ENCODE results near the gene PRSS36. TPM values are rescaled to one million over a fixed set of nuclear protein-coding genes. Genes with fewer than 3 reads are reported as not detected.
"Not testable (repeated sequence)": the region's sequence is repeated elsewhere in the genome, so short reads cannot be mapped to it uniquely, and the experiment has no call there.

Gene PRSS36
- total and polyA plus RNA-seq, 5 donors from 2014 or later = 0.39 to 1.4 (median 1.2) TPM

- Histone ChIP-seq H3K4me1 (ENCODE audit: control insufficient read depth, insufficient read depth, low read length, poor library complexity, severe bottlenecking) (peaks cover 72% of the 10 kb centered on the region), H3K4me3 (ENCODE audit: low read depth, low read length) (peak overlapping the region; percentile 87), H3K36me3 (ENCODE audit: control insufficient read depth, insufficient read depth, low read length) (peaks cover 44% of the 10 kb centered on the region), H3K27ac (ENCODE audit: insufficient read depth, low read length, poor library complexity, severe bottlenecking) (peak overlapping the region; percentile 89), H3K27me3 (ENCODE audit: control insufficient read depth, insufficient read depth, low read length) (no peaks in the 10 kb centered on the region), H3K9me3 (ENCODE audit: control insufficient read depth in 2 of 2, low read length in 2 of 2) (no peaks in the 10 kb centered on the region)
- ATAC-seq (ENCODE audit: low read depth in 2 of 2) (no peak), DNase-seq (peak; percentile 22 to 50 (median 27))
- H3K27me3 Mint-ChIP-seq = peaks cover 19% of the 10 kb centered on the region
- H3K4me1 Mint-ChIP-seq = peaks cover 38 to 82% (median 56%) of the 10 kb centered on the region in 4 donors
- peak overlapping the region; percentile 95 to 99 (median 98) for H3K4me3 Mint-ChIP-seq
- H3K9me3 Mint-ChIP-seq = peaks cover 0 to 5% (median 0%) of the 10 kb centered on the region in 7 donors
- H3K36me3 Mint-ChIP-seq = peaks cover 44% of the 10 kb centered on the region
- H3K27ac Mint-ChIP-seq = peak overlapping the region; percentile 97 to 99 (median 97)
Measured at GRCh38 chr16:31181102-31181830, 31.4 kb upstream of the PRSS36 start.

GRCh38 chr16:31179747-31180459, 30.0 kb upstream of the PRSS36 start, which contains the start of gene FUS:
TSS of gene FUS (plus strand) at chr16:31180139. CDS start at chr16:31180215, 76 bp downstream.
- H3K4me1 ChIP-seq (ENCODE audit: control insufficient read depth, insufficient read depth, low read length, poor library complexity, severe bottlenecking) = peaks cover 66% of the 10 kb centered on the region
- peak within 1 kb of the TSS; percentile 89 for H3K27ac ChIP-seq (ENCODE audit: insufficient read depth, low read length, poor library complexity, severe bottlenecking)
- Mint-ChIP-seq H3K36me3 (peaks cover 31% of the 10 kb centered on the region), H3K27ac (peak within 1 kb of the TSS; percentile 97 to 100 (median 99)), H3K27me3 (peaks cover 19% of the 10 kb centered on the region), H3K4me1 (peaks cover 29 to 71% (median 45%) of the 10 kb centered on the region in 4 donors), H3K4me3 (peak within 1 kb of the TSS; percentile 95 to 99 (median 98)), H3K9me3 (peaks cover 0 to 5% (median 0%) of the 10 kb centered on the region in 7 donors)
- H3K27me3 ChIP-seq (ENCODE audit: control insufficient read depth, insufficient read depth, low read length) = no peaks in the 10 kb centered on the region
- ATAC-seq (ENCODE audit: low read depth in 2 of 2) (peak; percentile 65 to 68), DNase-seq (peak; percentile 84 to 95 (median 94))
- H3K36me3 ChIP-seq (ENCODE audit: control insufficient read depth, insufficient read depth, low read length) = peaks cover 30% of the 10 kb centered on the region
- H3K4me3 ChIP-seq (ENCODE audit: low read depth, low read length) = peak within 1 kb of the TSS; percentile 87
- H3K9me3 ChIP-seq (ENCODE audit: control insufficient read depth in 2 of 2, low read length in 2 of 2) = no peaks in the 10 kb centered on the region

GRCh38 chr16:31179219-31179746, 29.4 kb upstream of the PRSS36 start:
- Mint-ChIP-seq H3K4me3 (peak overlapping the region; percentile 95 to 99 (median 98)), H3K4me1 (peaks cover 25 to 66% (median 41%) of the 10 kb centered on the region in 4 donors), H3K9me3 (peaks cover 0 to 3% (median 0%) of the 10 kb centered on the region in 7 donors), H3K27me3 (peaks cover 19% of the 10 kb centered on the region), H3K27ac (peak overlapping the region; percentile 91 to 99 (median 97)), H3K36me3 (peaks cover 27% of the 10 kb centered on the region)
- H3K4me3 ChIP-seq (ENCODE audit: low read depth, low read length) = peak overlapping the region; percentile 84
- peaks cover 25% of the 10 kb centered on the region for H3K36me3 ChIP-seq (ENCODE audit: control insufficient read depth, insufficient read depth, low read length)
- peak overlapping the region; percentile 89 for H3K27ac ChIP-seq (ENCODE audit: insufficient read depth, low read length, poor library complexity, severe bottlenecking)
- ATAC-seq (ENCODE audit: low read depth in 2 of 2) (no peak), DNase-seq (no peak)
- H3K27me3 ChIP-seq (ENCODE audit: control insufficient read depth, insufficient read depth, low read length) = no peaks in the 10 kb centered on the region
- no peaks in the 10 kb centered on the region for H3K9me3 ChIP-seq (ENCODE audit: control insufficient read depth in 2 of 2, low read length in 2 of 2)
- peaks cover 66% of the 10 kb centered on the region for H3K4me1 ChIP-seq (ENCODE audit: control insufficient read depth, insufficient read depth, low read length, poor library complexity, severe bottlenecking)

GRCh38 chr16:31177136-31177535, 27.3 kb upstream of the PRSS36 start:
- peaks cover 3% of the 10 kb centered on the region for H3K36me3 ChIP-seq (ENCODE audit: control insufficient read depth, insufficient read depth, low read length)
- ATAC-seq (ENCODE audit: low read depth in 2 of 2) (peak; percentile 30 to 36), DNase-seq (peak; percentile 12 to 79 (median 65))
- H3K4me1 Mint-ChIP-seq = peaks cover 18 to 45% (median 24%) of the 10 kb centered on the region in 4 donors
- peak overlapping the region; percentile 71 to 92 (median 76) for H3K27ac Mint-ChIP-seq
- peaks cover 0 to 3% (median 0%) of the 10 kb centered on the region in 7 donors for H3K9me3 Mint-ChIP-seq
- peaks cover 19% of the 10 kb centered on the region for H3K27me3 Mint-ChIP-seq
- H3K27ac ChIP-seq (ENCODE audit: insufficient read depth, low read length, poor library complexity, severe bottlenecking) = no peak overlapping the region
- no peaks in the 10 kb centered on the region for H3K9me3 ChIP-seq (ENCODE audit: control insufficient read depth in 2 of 2, low read length in 2 of 2)
- H3K4me3 ChIP-seq (ENCODE audit: low read depth, low read length) = peak overlapping the region; percentile 53
- peaks cover 45% of the 10 kb centered on the region for H3K4me1 ChIP-seq (ENCODE audit: control insufficient read depth, insufficient read depth, low read length, poor library complexity, severe bottlenecking)
- H3K36me3 Mint-ChIP-seq = peaks cover 8% of the 10 kb centered on the region
- peak overlapping the region; percentile 66 to 99 (median 92) for H3K4me3 Mint-ChIP-seq
- no peaks in the 10 kb centered on the region for H3K27me3 ChIP-seq (ENCODE audit: control insufficient read depth, insufficient read depth, low read length)

GRCh38 chr16:31170048-31170447, 20.2 kb upstream of the PRSS36 start:
- H3K36me3 ChIP-seq (ENCODE audit: control insufficient read depth, insufficient read depth, low read length); H3K4me1 Mint-ChIP-seq; H3K27me3 ChIP-seq (ENCODE audit: control insufficient read depth, insufficient read depth, low read length); H3K4me1 ChIP-seq (ENCODE audit: control insufficient read depth, insufficient read depth, low read length, poor library complexity, severe bottlenecking); H3K27ac ChIP-seq (ENCODE audit: insufficient read depth, low read length, poor library complexity, severe bottlenecking); DNase-seq; H3K4me3 ChIP-seq (ENCODE audit: low read depth, low read length); H3K27me3 Mint-ChIP-seq; H3K9me3 ChIP-seq (ENCODE audit: control insufficient read depth in 2 of 2, low read length in 2 of 2); H3K36me3 Mint-ChIP-seq; H3K27ac Mint-ChIP-seq; H3K9me3 Mint-ChIP-seq; ATAC-seq (ENCODE audit: low read depth in 2 of 2): not testable (repeated sequence)
- H3K4me3 Mint-ChIP-seq = peak overlapping the region in 1 of 4 donors; percentile 17

GRCh38 chr16:31168848-31169247, 19.0 kb upstream of the PRSS36 start:
- Histone ChIP-seq H3K4me3 (ENCODE audit: low read depth, low read length) (no peak overlapping the region), H3K27me3 (ENCODE audit: control insufficient read depth, insufficient read depth, low read length) (no peaks in the 10 kb centered on the region), H3K9me3 (ENCODE audit: control insufficient read depth in 2 of 2, low read length in 2 of 2) (no peaks in the 10 kb centered on the region), H3K27ac (ENCODE audit: insufficient read depth, low read length, poor library complexity, severe bottlenecking) (no peak overlapping the region), H3K4me1 (ENCODE audit: control insufficient read depth, insufficient read depth, low read length, poor library complexity, severe bottlenecking) (no peaks in the 10 kb centered on the region), H3K36me3 (ENCODE audit: control insufficient read depth, insufficient read depth, low read length) (no peaks in the 10 kb centered on the region)
- H3K9me3 Mint-ChIP-seq = no peaks in the 10 kb centered on the region
- DNase-seq (no peak), ATAC-seq (ENCODE audit: low read depth in 2 of 2) (no peak)
- H3K27ac Mint-ChIP-seq = no peak overlapping the region
- H3K4me1 Mint-ChIP-seq = no peaks in the 10 kb centered on the region
- no peaks in the 10 kb centered on the region for H3K36me3 Mint-ChIP-seq
- H3K27me3 Mint-ChIP-seq = peaks cover 5% of the 10 kb centered on the region
- H3K4me3 Mint-ChIP-seq = no peak overlapping the region

- H3K27ac Mint-ChIP-seq = no peak overlapping the region
- peaks cover 5% of the 10 kb centered on the region for H3K27me3 Mint-ChIP-seq
- ATAC-seq (ENCODE audit: low read depth in 2 of 2) (no peak), DNase-seq (no peak)
- Histone ChIP-seq H3K27me3 (ENCODE audit: control insufficient read depth, insufficient read depth, low read length) (no peaks in the 10 kb centered on the region), H3K9me3 (ENCODE audit: control insufficient read depth in 2 of 2, low read length in 2 of 2) (no peaks in the 10 kb centered on the region), H3K36me3 (ENCODE audit: control insufficient read depth, insufficient read depth, low read length) (no peaks in the 10 kb centered on the region), H3K4me3 (ENCODE audit: low read depth, low read length) (no peak overlapping the region), H3K4me1 (ENCODE audit: control insufficient read depth, insufficient read depth, low read length, poor library complexity, severe bottlenecking) (no peaks in the 10 kb centered on the region), H3K27ac (ENCODE audit: insufficient read depth, low read length, poor library complexity, severe bottlenecking) (no peak overlapping the region)
- no peaks in the 10 kb centered on the region for H3K9me3 Mint-ChIP-seq
- no peaks in the 10 kb centered on the region for H3K4me1 Mint-ChIP-seq
- no peaks in the 10 kb centered on the region for H3K36me3 Mint-ChIP-seq
- H3K4me3 Mint-ChIP-seq = no peak overlapping the region
Measured at GRCh38 chr16:31167315-31167714, 17.4 kb upstream of the PRSS36 start.
